GM13976 (cell line): ENCODE data around the gene IGFBP5.

Experiments
- DNase-seq: peaks from one replicate; pipeline ENCODE4 v3.0.0; 2012; ENCODE audit warnings: low spot score
- CTCF ChIP-seq: IDR thresholded peaks from 2 replicates; pipeline ENCODE4 v1.5.1; 2012; ENCODE audit warnings: borderline replicate concordance, mild to moderate bottlenecking; ENCODE audit not compliant: insufficient read depth; ENCODE audit errors: extremely low read depth, missing control alignments, control extremely low read depth
- in situ Hi-C: fragments of 300-500 bp; cut with MboI; formaldehyde crosslinking; loops from one replicate; pipeline ENCODE4 v1.12.0; 2022; ENCODE audit warnings: low sequenced_read_pairs, mixed read lengths, inconsistent platforms; ENCODE audit not compliant: unreplicated experiment

Gene IGFBP5

GRCh38 chr2:216626168-216626874, 69.0 kb downstream of the IGFBP5 start:
- in situ Hi-C loops = no loop called here
- TF ChIP-seq CTCF = no peak
- DNase-seq = no peak

- in situ Hi-C loops = no loop called here
- no peak for DNase-seq
- no peak for TF ChIP-seq CTCF
These were observed 71.1 kb downstream of the IGFBP5 start for GRCh38 chr2:216624251-216624650.

GRCh38 chr2:216622526-216622925, 72.8 kb downstream of the IGFBP5 start:
- in situ Hi-C loops = no loop called here
- no peak for DNase-seq
- TF ChIP-seq CTCF = no peak
